Right lobe of liver (tissue), 6 donors: ENCODE results near the gene PRKCD. TPM values are rescaled to one million over a fixed set of nuclear protein-coding genes. Genes with fewer than 3 reads are reported as not detected.

ENCODE experiments used
- ATAC-seq, 4 donors: fragments of 200-7000 bp; cut with Tn5 transposase; one replicate each; pipeline ENCODE4 v1.9.1; 2020; ENCODE audit warnings: mild to moderate bottlenecking in 4 of 4, moderate library complexity in 4 of 4
- DNase-seq, 3 donors: peaks; one replicate each; pipeline ENCODE4 v3.0.0-alpha.2; 2020
- H3K27ac ChIP-seq, 3 donors: fragments of 200-600 bp; one replicate each; pipeline ENCODE4 v1.8.0; 2022
- H3K27me3 ChIP-seq, 2 donors: fragments of 200-600 bp; one replicate each; pipeline ENCODE4 v1.8.0; 2022
- H3K36me3 ChIP-seq, 4 donors: fragments of 200-600 bp; sonication (generic) in 1 of 4; one replicate each; pipeline versions ENCODE4 v1.5.1 to v1.8.0; 2017 to 2022; ENCODE audit warnings: control low read depth in 1 of 4
- H3K4me1 ChIP-seq, 4 donors: fragments of 200-600 bp; sonication (generic) in 1 of 4; one replicate each; pipeline versions ENCODE4 v1.5.1 to v1.8.0; 2017 to 2022; ENCODE audit warnings: control low read depth in 1 of 4
- H3K4me3 ChIP-seq, 3 donors: fragments of 200-600 bp; one replicate each; pipeline ENCODE4 v1.8.0; 2022
- H3K9me3 ChIP-seq, 4 donors: fragments of 200-600 bp; sonication (generic) in 1 of 4; one replicate each; pipeline versions ENCODE4 v1.5.1 to v1.8.0; 2017 to 2022; ENCODE audit warnings: control low read depth in 1 of 4
- POLR2A ChIP-seq: fragments of 450-650 bp; IDR thresholded peaks from one replicate; pipeline ENCODE4 v1.6.1; 2017; ENCODE audit warnings: antibody characterized with exemption, mild to moderate bottlenecking
- WGBS: methylation state at CpG from one replicate; pipeline ENCODE4 v1.1.6; 2018; ENCODE audit warnings: low coverage, low lambda C conversion rate; ENCODE audit not compliant: insufficient coverage; ENCODE audit errors: missing lambda C conversion rate; 5-methylcytosine and 5-hydroxymethylcytosine counted together
- intact Hi-C, 2 donors: fragments of 100-400 bp; cut with DNase I; formaldehyde crosslinking; loops; one replicate each; pipeline versions ENCODE4 v1.11.2 to v1.14.1; 2022
- total RNA-seq, 6 experiments: library from RNA; depleted of rRNA in 2 of 6; stranded (reverse); fragments of >200 nt in 2 of 6; fragmentation: NEBNext Ultra II Directional in 3 of 6; extraction: Animal tissue kit (Norgen Biotek cat#: 25700) in 3 of 6; gene quantifications; one replicate each; pipeline versions ENCODE4 v1.1.0 to v1.2.4, GENCODE V29; 2016 to 2023
- TF ChIP-seq, protein P1 (sequence below), 4 donors: fragments of 200-600 bp in 3 of 4; fragments of 450-650 bp in 1 of 4; IDR thresholded peaks; one replicate each; pipeline versions ENCODE4 v1.5.1 to v1.8.0; 2016 to 2022; ENCODE audit warnings: antibody characterized with exemption in 4 of 4, mild to moderate bottlenecking in 2 of 4
- donor health status: DM: no; HTN: yes; CAD: no.
- donor health status: DM: no; HTN: no; CAD: no.
- donor health status: DM: no; HTN: no; CAD: no.
- donor health status: DM: no; HTN: yes; CAD: no.
- donor health status: DM: no; HTN: yes; CAD: no.

PRKCD gene
- total RNA-seq, 6 experiments from 2014 or later = 3.5 to 8.3 (median 5.1) TPM

DNA sequence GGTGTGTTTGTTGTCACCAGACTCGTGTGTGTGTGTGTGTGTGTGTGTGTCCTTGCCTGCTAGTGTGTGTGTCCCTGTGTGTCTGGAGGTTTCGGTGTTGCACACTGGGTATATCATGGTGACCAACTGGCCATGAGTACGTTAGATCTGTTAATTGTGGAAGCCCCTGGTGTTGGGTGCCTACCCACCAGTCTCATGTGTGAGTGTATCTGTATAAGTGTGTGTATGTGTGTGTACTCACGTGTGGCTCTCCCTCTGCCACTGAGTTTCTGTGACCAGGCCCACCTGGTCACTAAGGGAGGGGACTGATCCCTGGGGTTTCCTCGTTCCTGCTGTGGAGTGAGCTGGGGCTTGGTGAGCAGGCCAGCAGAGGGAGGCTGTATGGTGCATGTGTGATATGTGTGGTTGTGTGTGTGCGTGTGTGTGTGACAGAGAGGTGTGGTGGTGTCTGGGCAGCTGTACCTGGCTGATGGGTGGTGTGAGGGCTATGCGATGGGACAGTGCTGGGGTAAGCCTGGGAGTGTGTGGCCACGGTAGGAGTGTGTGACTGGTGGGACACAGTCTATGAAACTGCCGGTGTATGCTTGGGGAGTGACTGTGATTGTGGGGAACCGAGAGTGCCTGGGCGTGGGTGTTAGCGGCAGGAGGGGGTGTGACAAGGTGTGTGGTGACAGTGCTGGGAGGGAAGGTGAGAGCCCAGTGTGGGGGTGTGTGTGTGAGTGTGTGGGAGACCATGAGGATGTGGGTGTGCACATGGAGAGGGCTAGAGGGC is 1.8 kb downstream of the PRKCD start:
- peaks cover 0 to 18% (median 8%) of the 10 kb centered on the region in 4 donors for H3K4me1 ChIP-seq
- H3K27me3 ChIP-seq = no peaks in the 10 kb centered on the region
- H3K9me3 ChIP-seq = no peaks in the 10 kb centered on the region
- H3K4me3 ChIP-seq = peak overlapping the region in 1 of 3 donors; percentile 52
- ATAC-seq = no peak
- 80% methylated on average over 5 of the region's 12 CpGs for WGBS
- intact Hi-C loops = no loop called here
- H3K27ac ChIP-seq = no peak overlapping the region
- TF ChIP-seq, protein P1, sequence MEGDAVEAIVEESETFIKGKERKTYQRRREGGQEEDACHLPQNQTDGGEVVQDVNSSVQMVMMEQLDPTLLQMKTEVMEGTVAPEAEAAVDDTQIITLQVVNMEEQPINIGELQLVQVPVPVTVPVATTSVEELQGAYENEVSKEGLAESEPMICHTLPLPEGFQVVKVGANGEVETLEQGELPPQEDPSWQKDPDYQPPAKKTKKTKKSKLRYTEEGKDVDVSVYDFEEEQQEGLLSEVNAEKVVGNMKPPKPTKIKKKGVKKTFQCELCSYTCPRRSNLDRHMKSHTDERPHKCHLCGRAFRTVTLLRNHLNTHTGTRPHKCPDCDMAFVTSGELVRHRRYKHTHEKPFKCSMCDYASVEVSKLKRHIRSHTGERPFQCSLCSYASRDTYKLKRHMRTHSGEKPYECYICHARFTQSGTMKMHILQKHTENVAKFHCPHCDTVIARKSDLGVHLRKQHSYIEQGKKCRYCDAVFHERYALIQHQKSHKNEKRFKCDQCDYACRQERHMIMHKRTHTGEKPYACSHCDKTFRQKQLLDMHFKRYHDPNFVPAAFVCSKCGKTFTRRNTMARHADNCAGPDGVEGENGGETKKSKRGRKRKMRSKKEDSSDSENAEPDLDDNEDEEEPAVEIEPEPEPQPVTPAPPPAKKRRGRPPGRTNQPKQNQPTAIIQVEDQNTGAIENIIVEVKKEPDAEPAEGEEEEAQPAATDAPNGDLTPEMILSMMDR (IDR thresholded peaks at IDR 0.05) = no peak
- no peak for TF ChIP-seq POLR2A
- DNase-seq = no peak
- no peaks in the 10 kb centered on the region for H3K36me3 ChIP-seq

DNA sequence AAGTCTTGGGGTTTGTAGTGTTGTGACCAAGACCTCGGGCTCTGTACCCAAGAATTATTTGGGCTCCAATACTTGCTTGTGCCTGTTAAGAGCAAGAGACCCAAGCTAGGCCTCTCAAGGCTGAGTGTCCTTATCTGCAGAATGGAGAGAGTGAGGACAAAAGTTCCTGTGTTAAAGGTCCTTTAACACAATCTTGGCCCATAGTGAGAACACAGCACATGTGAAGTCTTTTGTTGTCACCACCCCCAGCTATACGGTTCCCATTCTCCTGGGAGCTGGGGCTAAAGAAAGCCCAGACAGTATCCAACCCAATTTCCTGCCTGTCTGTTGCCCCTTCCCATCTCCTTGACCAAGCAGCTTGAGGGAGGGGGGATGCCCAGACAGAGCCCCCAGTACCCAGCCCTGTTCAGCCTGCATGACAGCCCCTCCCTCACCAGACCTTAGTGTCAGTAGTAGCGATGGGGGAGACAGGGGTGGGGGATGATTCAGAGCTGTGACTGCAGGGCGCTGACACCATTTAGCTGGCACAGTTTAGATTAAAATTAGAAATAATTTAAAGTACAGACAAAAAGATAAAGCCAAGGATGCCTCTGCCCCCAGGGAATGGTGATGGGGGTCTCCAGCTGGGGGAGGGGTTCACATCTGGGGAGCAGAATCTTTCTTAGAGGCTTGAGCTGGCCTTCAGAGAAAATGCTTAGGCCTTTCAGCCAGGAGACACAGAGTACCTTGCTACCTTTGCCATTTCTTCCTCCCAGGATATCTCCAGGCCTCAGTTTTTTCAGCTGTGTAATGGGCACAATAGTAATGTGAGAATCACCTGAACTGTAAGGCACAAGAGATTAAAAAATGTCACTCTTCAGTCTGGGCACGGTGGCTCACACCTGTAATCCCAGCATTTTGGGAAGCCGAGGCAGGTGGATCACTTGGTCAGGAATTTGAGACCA is 2.7 kb downstream of the PRKCD start:
- DNase-seq = no peak
- WGBS = 68% methylated on average over 4 of the region's 6 CpGs

GRCh38 chr3:53164911-53165310 is 3.9 kb downstream of the PRKCD start:
- H3K27ac ChIP-seq = no peak overlapping the region

More for the DNA sequence above, 2.7 kb downstream of the PRKCD start:
- Histone ChIP-seq H3K4me1 (peaks cover 0 to 18% (median 8%) of the 10 kb centered on the region in 4 donors), H3K27ac (no peak overlapping the region), H3K9me3 (no peaks in the 10 kb centered on the region), H3K4me3 (no peak overlapping the region), H3K36me3 (no peaks in the 10 kb centered on the region), H3K27me3 (no peaks in the 10 kb centered on the region)
- no peak for ATAC-seq
- intact Hi-C loops = no loop called here
- no peak for TF ChIP-seq POLR2A
- TF ChIP-seq, protein P1 (IDR thresholded peaks at IDR 0.05) = no peak

DNA sequence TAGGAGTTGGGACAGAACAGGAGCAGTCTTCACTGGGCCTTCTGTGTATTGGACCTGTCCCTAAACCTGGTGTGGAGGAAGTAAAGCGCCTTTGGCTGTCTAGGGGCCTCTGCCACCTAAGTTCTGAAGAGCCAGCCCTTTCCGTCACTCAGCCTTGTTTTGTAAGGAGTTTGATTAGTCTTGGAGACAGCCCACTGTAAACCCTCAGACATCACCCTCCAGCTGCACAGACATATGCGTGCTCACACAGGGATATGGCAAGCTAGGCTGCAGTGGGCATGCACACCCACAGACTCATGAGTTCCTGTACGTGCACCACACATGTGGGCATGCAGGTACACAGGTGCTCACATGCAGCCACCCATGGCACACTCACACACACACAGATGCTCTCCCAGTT is 5.2 kb downstream of the PRKCD start:
- intact Hi-C loops = no loop called here
- TF ChIP-seq POLR2A = no peak
- TF ChIP-seq, protein P1 (IDR thresholded peaks at IDR 0.05) = no peak
- Histone ChIP-seq H3K27me3 (no peaks in the 10 kb centered on the region), H3K4me3 (no peak overlapping the region), H3K27ac (no peak overlapping the region), H3K36me3 (no peaks in the 10 kb centered on the region), H3K9me3 (no peaks in the 10 kb centered on the region), H3K4me1 (no peaks in the 10 kb centered on the region)
- no CpG with 5 or more reads among the region's 4 CpGs for WGBS
- no peak for DNase-seq
- ATAC-seq = no peak

More at GRCh38 chr3:53164911-53165310, 3.9 kb downstream of the PRKCD start:
- TF ChIP-seq, protein P1 (IDR thresholded peaks at IDR 0.05) = no peak
- no peak for TF ChIP-seq POLR2A
- Histone ChIP-seq H3K36me3 (no peaks in the 10 kb centered on the region), H3K4me1 (peaks cover 0 to 6% (median 3%) of the 10 kb centered on the region in 4 donors), H3K27me3 (no peaks in the 10 kb centered on the region), H3K4me3 (no peak overlapping the region), H3K9me3 (no peaks in the 10 kb centered on the region)
- ATAC-seq (no peak), DNase-seq (no peak)
- 100% methylated on average over 1 of the region's 9 CpGs for WGBS
- intact Hi-C loops = no loop called here
